Stimulated activated memory B cell treated with anti-CD40 and anti-IgM and Interleukin-4, amounts not matched to agents 10 μg/mL and 1 μg/mL and 100 μg/mL, for 72 hours (primary cell): ENCODE measurements around the gene LHPP.
A peak's percentile ranks its signal among the peaks of the same experiment; 100 is the strongest.

ENCODE experiments used
- ATAC-seq: fragments of 150-1000 bp; cut with Tn5 transposase; 2 replicates; pipeline ENCODE4 v1.10.0; 2021
- H3K27ac Mint-ChIP-seq: one replicate; pipeline ENCODE4 v1.8.0; 2022; ENCODE audit warnings: mild to moderate bottlenecking, mixed read lengths
- H3K27me3 Mint-ChIP-seq: one replicate; pipeline ENCODE4 v1.8.0; 2022; ENCODE audit warnings: mixed read lengths
- H3K36me3 Mint-ChIP-seq: one replicate; pipeline ENCODE4 v1.8.0; 2022; ENCODE audit warnings: mixed read lengths
- H3K4me1 Mint-ChIP-seq: one replicate; pipeline ENCODE4 v1.8.0; 2022; ENCODE audit warnings: mixed read lengths
- H3K4me3 Mint-ChIP-seq: one replicate; pipeline ENCODE4 v1.8.0; 2022; ENCODE audit warnings: mild to moderate bottlenecking, moderate library complexity, mixed read lengths
- H3K9me3 Mint-ChIP-seq: one replicate; pipeline ENCODE4 v1.8.0; 2022; ENCODE audit warnings: mixed read lengths

LHPP gene

GRCh38 chr10:124551755-124552154, 90.1 kb downstream of the LHPP start:
- no peaks in the 10 kb centered on the region for H3K9me3 Mint-ChIP-seq
- peaks cover 5% of the 10 kb centered on the region for H3K36me3 Mint-ChIP-seq
- peaks cover 68% of the 10 kb centered on the region for H3K4me1 Mint-ChIP-seq
- ATAC-seq: no peak
- no peaks in the 10 kb centered on the region for H3K27me3 Mint-ChIP-seq
- H3K27ac Mint-ChIP-seq: peak overlapping the region; percentile 81
- H3K4me3 Mint-ChIP-seq: peak overlapping the region; percentile 13

DNA sequence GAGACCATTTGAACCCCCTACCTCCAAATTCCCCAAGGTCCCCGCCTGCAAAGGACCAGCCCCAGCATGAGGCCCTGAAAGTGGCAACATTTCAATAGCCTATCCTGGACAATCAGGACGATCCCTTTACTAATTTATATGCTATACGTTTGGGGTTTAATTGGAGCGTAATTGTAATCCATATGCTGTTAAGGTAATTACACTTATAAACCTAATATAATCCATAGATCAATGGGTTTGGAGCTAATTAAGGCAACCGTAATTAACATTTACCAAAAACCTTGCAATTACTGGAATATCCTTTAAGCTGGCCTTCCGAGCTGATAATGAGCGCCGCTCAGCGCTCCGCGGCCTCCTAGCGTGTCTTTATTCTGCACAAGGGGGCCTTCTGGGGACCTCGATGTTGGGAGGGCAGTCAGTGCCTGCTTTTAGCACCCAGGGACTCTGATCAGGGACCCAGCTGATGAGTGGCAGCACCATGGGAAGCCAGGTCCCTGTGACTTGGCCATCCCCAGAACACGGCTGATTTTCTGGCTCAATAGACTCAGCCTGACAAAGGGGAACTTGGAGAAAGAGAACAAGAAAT, 91.2 kb downstream of the LHPP start:
- Mint-ChIP-seq H3K36me3 (peaks cover 6% of the 10 kb centered on the region), H3K9me3 (no peaks in the 10 kb centered on the region), H3K27ac (peak overlapping the region; percentile 81), H3K27me3 (no peaks in the 10 kb centered on the region), H3K4me1 (peaks cover 58% of the 10 kb centered on the region), H3K4me3 (no peak overlapping the region)
- no peak for ATAC-seq

- Mint-ChIP-seq H3K36me3 (peaks cover 6% of the 10 kb centered on the region), H3K27me3 (no peaks in the 10 kb centered on the region), H3K4me3 (no peak overlapping the region), H3K27ac (no peak overlapping the region), H3K4me1 (peaks cover 43% of the 10 kb centered on the region), H3K9me3 (no peaks in the 10 kb centered on the region)
- ATAC-seq: no peak
Observed at GRCh38 chr10:124554085-124554858, 92.6 kb downstream of the LHPP start.

DNA sequence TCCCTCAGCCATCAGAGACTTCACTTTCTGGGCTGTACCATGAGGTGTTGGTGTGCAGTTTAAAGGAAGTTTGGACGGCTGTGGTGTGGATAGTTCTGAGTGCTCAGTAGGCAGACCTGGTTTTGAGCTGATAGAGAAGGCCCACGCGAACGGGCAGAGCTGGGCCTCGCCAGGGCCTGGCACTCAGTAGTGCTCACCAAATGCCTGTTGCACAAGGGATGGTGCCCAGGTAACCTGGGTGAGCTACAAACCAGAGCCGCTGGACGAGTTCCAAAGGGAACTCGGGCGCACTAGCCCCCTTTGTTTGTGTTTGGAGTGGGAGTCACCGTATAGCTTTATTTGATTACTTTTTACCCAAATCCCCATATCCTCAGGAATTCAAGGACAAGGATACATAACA, 95.5 kb downstream of the LHPP start:
- ATAC-seq: no peak
- peaks cover 5% of the 10 kb centered on the region for H3K9me3 Mint-ChIP-seq
- no peaks in the 10 kb centered on the region for H3K27me3 Mint-ChIP-seq
- H3K27ac Mint-ChIP-seq: no peak overlapping the region
- peaks cover 22% of the 10 kb centered on the region for H3K36me3 Mint-ChIP-seq
- H3K4me1 Mint-ChIP-seq: peaks cover 15% of the 10 kb centered on the region
- no peak overlapping the region for H3K4me3 Mint-ChIP-seq

- H3K27me3 Mint-ChIP-seq: no peaks in the 10 kb centered on the region
Observed at GRCh38 chr10:124557648-124558338, 96.2 kb downstream of the LHPP start.

DNA sequence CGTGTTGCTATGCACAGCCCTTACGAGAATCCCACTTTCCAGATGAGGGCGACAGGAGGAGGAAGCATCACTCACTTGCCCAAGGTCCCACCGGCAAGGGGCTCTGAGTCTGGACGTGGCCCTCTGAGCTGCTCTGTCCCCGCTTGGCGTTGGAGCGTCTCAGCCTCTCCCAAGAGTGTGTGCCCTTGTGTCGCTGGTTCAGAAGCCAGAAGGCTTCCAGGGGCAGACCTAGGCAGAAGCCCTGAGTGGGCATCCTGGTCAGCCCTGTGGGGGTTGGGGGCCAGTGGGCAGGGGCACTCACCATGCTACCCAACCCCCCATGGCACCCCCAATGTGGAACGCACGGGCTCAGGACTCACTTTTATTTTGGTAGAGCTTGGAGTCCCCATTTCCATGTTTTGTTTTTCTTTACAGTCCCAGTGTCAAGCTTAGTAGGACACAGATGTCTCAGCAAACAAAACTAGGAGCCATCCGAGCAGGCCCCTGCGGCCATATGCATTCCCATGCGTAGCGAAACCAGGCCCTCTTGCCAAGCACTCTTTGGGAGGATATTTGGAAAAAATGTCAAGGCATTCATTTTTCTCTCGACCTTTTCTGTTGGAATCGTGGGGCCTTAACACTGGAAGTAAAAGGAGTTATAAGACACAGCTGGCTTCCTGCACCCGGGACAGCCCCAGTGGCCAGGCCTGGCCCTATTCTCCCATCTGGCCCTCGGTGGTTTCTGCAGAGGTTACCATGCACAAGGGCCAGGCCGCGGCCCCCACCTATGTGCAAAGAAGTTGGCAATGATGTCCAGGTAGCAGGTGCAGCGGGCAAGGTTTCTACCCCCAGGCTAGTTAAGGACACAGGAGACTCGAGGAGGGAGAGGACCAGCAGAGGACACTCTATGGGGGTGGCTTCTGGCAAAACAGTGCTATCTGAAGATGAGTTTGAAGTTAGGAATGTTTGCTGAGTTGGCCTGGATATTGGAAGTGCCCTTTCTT, 97.0 kb downstream of the LHPP start:
- no peak for ATAC-seq
- Mint-ChIP-seq H3K9me3 (peaks cover 5% of the 10 kb centered on the region), H3K4me1 (peaks cover 4% of the 10 kb centered on the region), H3K27ac (no peak overlapping the region), H3K4me3 (no peak overlapping the region), H3K36me3 (peaks cover 22% of the 10 kb centered on the region), H3K27me3 (no peaks in the 10 kb centered on the region)

More at GRCh38 chr10:124557648-124558338, 96.2 kb downstream of the LHPP start:
- Mint-ChIP-seq H3K27ac (no peak overlapping the region), H3K36me3 (peaks cover 22% of the 10 kb centered on the region), H3K4me3 (no peak overlapping the region), H3K9me3 (peaks cover 5% of the 10 kb centered on the region), H3K4me1 (peaks cover 9% of the 10 kb centered on the region)
- no peak for ATAC-seq

DNA sequence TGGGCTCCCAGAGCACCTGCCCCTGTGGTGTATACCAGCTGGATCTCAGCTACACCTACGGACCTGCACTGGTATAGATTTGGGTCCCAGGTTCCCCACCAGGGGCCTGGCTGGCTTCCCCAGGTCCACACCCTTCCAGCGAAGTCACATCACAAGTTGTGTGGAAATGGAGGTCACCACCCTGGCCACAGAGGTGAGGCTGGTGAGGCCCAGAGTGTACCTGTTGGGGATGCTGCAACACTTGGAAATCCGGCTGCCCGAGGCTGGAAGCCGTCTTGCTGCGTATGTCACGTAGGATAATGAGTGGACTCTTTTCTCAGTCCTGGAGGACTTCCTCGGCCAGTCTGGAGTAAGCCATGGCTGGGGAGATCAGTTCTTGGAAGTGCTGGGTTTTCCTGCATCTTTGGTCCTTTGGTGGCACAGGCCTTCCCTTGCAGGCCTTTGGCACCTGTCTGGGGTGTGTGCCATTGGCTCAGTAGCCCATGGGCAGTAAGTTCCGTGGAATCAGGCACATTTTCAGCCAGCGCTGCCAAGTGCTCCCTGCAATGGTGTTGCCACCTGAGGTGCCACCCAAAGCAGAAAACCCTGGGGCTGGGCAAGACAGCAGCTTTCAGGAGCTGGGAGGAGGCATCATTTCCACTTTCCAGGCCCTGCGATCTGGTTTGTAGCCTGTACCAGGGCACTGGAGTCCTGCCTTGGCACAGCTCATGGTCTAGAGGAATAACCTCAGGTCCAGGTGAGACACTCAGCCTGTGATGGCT, 97.9 kb downstream of the LHPP start:
- ATAC-seq: no peak
- H3K27ac Mint-ChIP-seq: no peak overlapping the region
- H3K4me3 Mint-ChIP-seq: no peak overlapping the region
- H3K27me3 Mint-ChIP-seq: no peaks in the 10 kb centered on the region
- peaks cover 5% of the 10 kb centered on the region for H3K9me3 Mint-ChIP-seq
- H3K4me1 Mint-ChIP-seq: peaks cover 3% of the 10 kb centered on the region
- peaks cover 22% of the 10 kb centered on the region for H3K36me3 Mint-ChIP-seq

- H3K9me3 Mint-ChIP-seq: peaks cover 5% of the 10 kb centered on the region
- no peak for ATAC-seq
Observed at GRCh38 chr10:124560377-124561105, 98.9 kb downstream of the LHPP start.

GRCh38 chr10:124561206-124561605, 99.6 kb downstream of the LHPP start:
- Mint-ChIP-seq H3K27me3 (no peaks in the 10 kb centered on the region), H3K36me3 (peaks cover 22% of the 10 kb centered on the region), H3K4me3 (no peak overlapping the region), H3K27ac (peak overlapping the region; percentile 31), H3K4me1 (peaks cover 17% of the 10 kb centered on the region), H3K9me3 (peaks cover 5% of the 10 kb centered on the region)
- no peak for ATAC-seq

More at GRCh38 chr10:124560377-124561105, 98.9 kb downstream of the LHPP start:
- Mint-ChIP-seq H3K36me3 (peaks cover 22% of the 10 kb centered on the region), H3K27me3 (no peaks in the 10 kb centered on the region), H3K4me3 (no peak overlapping the region), H3K4me1 (peaks cover 10% of the 10 kb centered on the region), H3K27ac (no peak overlapping the region)

DNA sequence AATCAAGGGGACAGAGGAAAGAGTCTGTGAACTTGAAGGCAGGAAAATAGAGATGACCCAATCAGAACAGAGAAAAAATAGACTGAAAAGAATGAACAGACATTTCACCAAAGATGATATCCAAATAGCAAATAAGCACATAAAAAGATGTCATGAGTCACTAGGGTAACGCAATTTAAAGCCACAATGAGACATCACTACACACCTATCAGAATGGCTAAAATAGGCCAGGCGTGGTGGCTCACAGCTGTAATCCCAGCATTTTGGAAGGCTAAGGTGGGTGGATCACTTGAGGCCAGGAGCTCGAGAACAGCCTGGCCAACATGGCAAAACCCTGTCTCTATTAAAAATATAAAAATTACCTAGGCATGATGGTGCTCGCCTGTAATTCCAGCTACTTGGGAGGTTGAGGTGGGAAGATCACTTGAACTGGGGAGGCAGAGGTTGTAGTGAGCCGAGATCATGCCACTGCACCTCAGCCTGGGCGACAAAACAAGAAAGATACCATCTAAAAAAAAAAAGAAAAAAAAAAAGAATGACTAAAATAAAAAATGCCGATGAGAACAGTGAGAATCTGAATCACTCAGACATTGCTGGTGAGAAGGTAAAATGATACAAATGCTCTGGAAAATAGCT, 100.9 kb downstream of the LHPP start:
- peaks cover 22% of the 10 kb centered on the region for H3K4me1 Mint-ChIP-seq
- ATAC-seq: no peak
- H3K27me3 Mint-ChIP-seq: no peaks in the 10 kb centered on the region
- H3K4me3 Mint-ChIP-seq: no peak overlapping the region
- no peak overlapping the region for H3K27ac Mint-ChIP-seq
- H3K36me3 Mint-ChIP-seq: peaks cover 17% of the 10 kb centered on the region
- H3K9me3 Mint-ChIP-seq: peaks cover 5% of the 10 kb centered on the region

DNA sequence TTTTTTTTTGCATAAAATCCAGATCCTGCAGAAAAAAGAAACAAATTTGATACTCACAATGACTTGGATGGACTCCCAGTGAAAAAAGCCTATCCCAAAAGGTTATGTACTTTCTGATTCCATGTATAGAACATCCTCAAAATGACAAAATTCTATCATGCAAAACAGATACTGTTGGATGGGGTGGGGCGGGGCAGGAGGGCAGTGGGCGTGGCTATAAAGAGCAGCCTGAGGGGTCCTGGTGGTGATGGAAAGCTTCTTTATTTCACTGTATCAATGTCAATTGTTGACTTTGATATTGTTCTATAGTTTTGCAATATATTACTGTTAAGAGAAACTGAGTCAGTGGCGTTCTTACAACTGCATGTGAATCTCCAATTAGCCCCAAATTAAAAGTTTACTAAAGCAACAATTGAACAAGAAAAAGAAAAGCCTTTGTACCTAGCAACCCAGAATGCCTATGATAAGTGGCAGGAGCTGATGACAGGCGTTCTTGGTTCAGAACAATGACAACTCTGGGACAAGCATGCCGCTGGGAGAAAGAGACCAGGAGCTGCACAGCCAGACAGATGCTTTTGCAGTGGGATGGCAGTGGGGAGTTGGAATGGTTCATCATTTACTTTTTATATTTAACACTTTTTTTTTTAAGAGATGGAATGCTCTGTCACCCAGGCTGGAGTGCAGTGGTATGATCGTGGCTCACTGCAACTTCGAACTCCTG, 101.9 kb downstream of the LHPP start:
- no peak for ATAC-seq
- H3K4me3 Mint-ChIP-seq: no peak overlapping the region

GRCh38 chr10:124564881-124565280, 103.3 kb downstream of the LHPP start:
- H3K36me3 Mint-ChIP-seq: peaks cover 17% of the 10 kb centered on the region
- H3K9me3 Mint-ChIP-seq: peaks cover 5% of the 10 kb centered on the region
- peaks cover 32% of the 10 kb centered on the region for H3K4me1 Mint-ChIP-seq
- H3K4me3 Mint-ChIP-seq: no peak overlapping the region
- peak overlapping the region; percentile 24 for H3K27ac Mint-ChIP-seq
- no peak for ATAC-seq
- H3K27me3 Mint-ChIP-seq: no peaks in the 10 kb centered on the region

More for the DNA sequence above, 101.9 kb downstream of the LHPP start:
- no peak overlapping the region for H3K27ac Mint-ChIP-seq
- H3K9me3 Mint-ChIP-seq: peaks cover 5% of the 10 kb centered on the region
- H3K27me3 Mint-ChIP-seq: no peaks in the 10 kb centered on the region
- peaks cover 22% of the 10 kb centered on the region for H3K4me1 Mint-ChIP-seq
- H3K36me3 Mint-ChIP-seq: peaks cover 17% of the 10 kb centered on the region
